ENCODE measurements around the gene FBLN5.

- TF ChIP-seq CTCF (IDR thresholded peaks at IDR 0.05; ENCODE audit: low read depth, low read length, poor library complexity, severe bottlenecking) (no peak), EZH2phosphoT487 (IDR thresholded peaks at IDR 0.05; ENCODE audit: borderline replicate concordance, low read length) (no peak)
Measured at GRCh38 chr14:91889477-91890211, 57.9 kb downstream of the FBLN5 start.
